NCI-H82 treated with DMSO at 0.1 percent for 48 hours (cell line): ENCODE measurements around the gene CTAGE9.

Experiments
- DNase-seq: peaks from one replicate; lab custom pipeline; 2025; ENCODE audit not compliant: unreplicated experiment; lab: John Stamatoyannopoulos, UW

Gene CTAGE9

GRCh38 chr6:131673184-131673583 lies 37.6 kb downstream of the CTAGE9 start:
- no peak for DNase-seq

GRCh38 chr6:131669891-131670290 lies 40.9 kb downstream of the CTAGE9 start:
- DNase-seq, result no peak

GRCh38 chr6:131663578-131664165 lies 47.1 kb downstream of the CTAGE9 start:
- DNase-seq, result no peak

GRCh38 chr6:131660195-131660594 lies 50.6 kb downstream of the CTAGE9 start:
- DNase-seq, result no peak
